Prostate gland (tissue), 2 donors: ENCODE data around the gene TACC2. TPM values are rescaled to one million over a fixed set of nuclear protein-coding genes. Genes with fewer than 3 reads are reported as not detected.
"Not testable (repeated sequence)": the region's sequence is repeated elsewhere in the genome, so short reads cannot be mapped to it uniquely, and the experiment has no call there.

Source experiments
- DNase-seq: peaks from one replicate; pipeline ENCODE4 v3.0.0-alpha.2; 2019; ENCODE audit warnings: low spot score
- H3K27ac ChIP-seq, 2 donors: fragments of 200-600 bp; sonication (generic); 2 replicates each; pipeline ENCODE4 v1.5.1; 2017 to 2019
- H3K27me3 ChIP-seq: fragments of 200-600 bp; sonication (generic); replicated peaks from 2 replicates; pipeline ENCODE4 v1.5.1; 2019; ENCODE audit not compliant: insufficient read depth
- H3K36me3 ChIP-seq, 2 donors: fragments of 200-600 bp; sonication (generic); 1 replicate in 1 of 2; 2 replicates in 1 of 2; pipeline versions ENCODE4 v1.5.1 to v1.8.1; 2017 to 2019
- H3K4me1 ChIP-seq: fragments of 200-600 bp; sonication (generic); replicated peaks from 2 replicates; pipeline ENCODE4 v1.5.1; 2019
- H3K4me3 ChIP-seq, 2 donors: fragments of 200-600 bp; sonication (generic); 2 replicates each; pipeline ENCODE4 v1.5.1; 2017 to 2019
- H3K9me3 ChIP-seq: fragments of 200-600 bp; sonication (generic); 2 replicates; pipeline ENCODE4 v1.5.1; 2017
- CTCF ChIP-seq, 4 experiments: fragments of 200-600 bp in 2 of 4; fragments of 450-650 bp in 2 of 4; sonication (generic) in 2 of 4; IDR thresholded peaks; 1 replicate in 3 of 4; 2 replicates in 1 of 4; pipeline ENCODE4 v1.5.1; 2016 to 2019; ENCODE audit warnings: antibody characterized with exemption in 4 of 4, mild to moderate bottlenecking in 2 of 4, moderate library complexity in 2 of 4
- POLR2A ChIP-seq: fragments of 450-650 bp; IDR thresholded peaks from one replicate; pipeline ENCODE4 v1.6.1; 2016; ENCODE audit warnings: antibody characterized with exemption, mild to moderate bottlenecking
- POLR2AphosphoS5 ChIP-seq: sonication (generic); formaldehyde crosslinking; IDR thresholded peaks from one replicate; pipeline ENCODE4 v1.6.1; 2017; ENCODE audit warnings: antibody characterized with exemption
- WGBS: methylation state at CpG from one replicate; pipeline ENCODE4 v1.1.5; 2018; 5-methylcytosine and 5-hydroxymethylcytosine counted together
- intact Hi-C: fragments of 100-400 bp; cut with DNase I; formaldehyde crosslinking; loops from one replicate; pipeline ENCODE4 v1.14.2; 2022
- total RNA-seq, 2 donors: library from RNA; depleted of rRNA; stranded (reverse); fragments of >200 nt; gene quantifications; one replicate each; pipeline ENCODE4 v1.1.0, GENCODE V29; 2016

Gene TACC2
- total RNA-seq, 2 donors from 2014 or later = 101 to 140 TPM

GRCh38 chr10:122197611-122198222 lies 208.8 kb downstream of the TACC2 start:
- no peak overlapping the region for H3K27ac ChIP-seq
- TF ChIP-seq POLR2AphosphoS5 (no peak), POLR2A (no peak), CTCF (IDR thresholded peaks at IDR 0.05) (no peak)
- H3K9me3 ChIP-seq = no peaks in the 10 kb centered on the region
- no peak for DNase-seq
- H3K36me3 ChIP-seq = peaks cover 0 to 6% of the 10 kb centered on the region in 2 donors
- WGBS = 83% methylated on average over 13 of the region's 13 CpGs
- intact Hi-C loops = no loop called here
- H3K4me1 ChIP-seq = no peaks in the 10 kb centered on the region
- no peak overlapping the region for H3K4me3 ChIP-seq
- H3K27me3 ChIP-seq = no peaks in the 10 kb centered on the region

GRCh38 chr10:122198631-122199030 lies 209.7 kb downstream of the TACC2 start:
- whole genome bisulfite sequencing = 96% methylated on average over 12 of the region's 12 CpGs
- Histone ChIP-seq H3K36me3 (peaks cover 0 to 6% of the 10 kb centered on the region in 2 donors), H3K9me3 (no peaks in the 10 kb centered on the region), H3K27ac (no peak overlapping the region), H3K4me1 (no peaks in the 10 kb centered on the region), H3K4me3 (no peak overlapping the region), H3K27me3 (no peaks in the 10 kb centered on the region)
- intact Hi-C loops = no loop called here
- TF ChIP-seq CTCF (IDR thresholded peaks at IDR 0.05) (no peak), POLR2AphosphoS5 (no peak), POLR2A (no peak)
- no peak for DNase-seq

GRCh38 chr10:122199070-122199469 lies 210.1 kb downstream of the TACC2 start:
- 82% methylated on average over 9 of the region's 9 CpGs for whole genome bisulfite sequencing
- Histone ChIP-seq H3K4me1 (no peaks in the 10 kb centered on the region), H3K4me3 (no peak overlapping the region), H3K36me3 (peaks cover 0 to 6% of the 10 kb centered on the region in 2 donors), H3K27ac (no peak overlapping the region), H3K9me3 (no peaks in the 10 kb centered on the region), H3K27me3 (no peaks in the 10 kb centered on the region)
- TF ChIP-seq POLR2AphosphoS5 (no peak), CTCF (IDR thresholded peaks at IDR 0.05) (no peak), POLR2A (no peak)
- intact Hi-C loops = no loop called here
- no peak for DNase-seq

- Histone ChIP-seq H3K4me3 (no peak overlapping the region), H3K27me3 (no peaks in the 10 kb centered on the region), H3K36me3 (peaks cover 0 to 6% of the 10 kb centered on the region in 2 donors), H3K27ac (no peak overlapping the region), H3K9me3 (no peaks in the 10 kb centered on the region), H3K4me1 (no peaks in the 10 kb centered on the region)
- intact Hi-C loops = no loop called here
- WGBS = 97% methylated on average over 6 of the region's 6 CpGs
- DNase-seq = no peak
- TF ChIP-seq POLR2AphosphoS5 = no peak
- TF ChIP-seq CTCF (IDR thresholded peaks at IDR 0.05) = no peak
- no peak for TF ChIP-seq POLR2A
Observed at GRCh38 chr10:122199689-122200088, 210.7 kb downstream of the TACC2 start.

- no peak overlapping the region for H3K27ac ChIP-seq
- H3K4me1 ChIP-seq = no peaks in the 10 kb centered on the region
- no peaks in the 10 kb centered on the region for H3K27me3 ChIP-seq
- no peak for DNase-seq
- intact Hi-C loops = no loop called here
- H3K4me3 ChIP-seq = no peak overlapping the region
- peaks cover 0 to 6% of the 10 kb centered on the region in 2 donors for H3K36me3 ChIP-seq
- no peaks in the 10 kb centered on the region for H3K9me3 ChIP-seq
- 88% methylated on average over 9 of the region's 9 CpGs for WGBS
- TF ChIP-seq CTCF (IDR thresholded peaks at IDR 0.05) (no peak), POLR2A (no peak), POLR2AphosphoS5 (no peak)
Observed at GRCh38 chr10:122201401-122201800, 212.4 kb downstream of the TACC2 start.

- H3K4me1 ChIP-seq, H3K27me3 ChIP-seq, H3K27ac ChIP-seq, DNase-seq, H3K36me3 ChIP-seq, H3K4me3 ChIP-seq, intact Hi-C loops, H3K9me3 ChIP-seq: not testable (repeated sequence)
- WGBS = 100% methylated on average over 14 of the region's 33 CpGs
Observed at GRCh38 chr10:122203180-122203579, 214.2 kb downstream of the TACC2 start.
